ENCODE data around the gene SCMH1.

The SCMH1 gene

GRCh38 chr1:41098730-41099460 lies 143.2 kb downstream of the SCMH1 start:
- DNase-seq (ENCODE audit: low read depth, low spot score) = no peak

- DNase-seq (ENCODE audit: low read depth, low spot score) = no peak
These were observed 145.0 kb downstream of the SCMH1 start for GRCh38 chr1:41097105-41097504.

GRCh38 chr1:41093826-41094225 lies 148.3 kb downstream of the SCMH1 start:
- DNase-seq (ENCODE audit: low read depth, low spot score) = no peak

- DNase-seq (ENCODE audit: low read depth, low spot score) = no peak
These were observed 155.2 kb downstream of the SCMH1 start for GRCh38 chr1:41086921-41087320.

- no peak for DNase-seq (ENCODE audit: low read depth, low spot score)
These were observed 163.5 kb downstream of the SCMH1 start for GRCh38 chr1:41078616-41079015.

- no peak for DNase-seq (ENCODE audit: low read depth, low spot score)
These were observed 163.9 kb downstream of the SCMH1 start for GRCh38 chr1:41078193-41078592.

GRCh38 chr1:41073971-41074370 lies 168.1 kb downstream of the SCMH1 start:
- DNase-seq (ENCODE audit: low read depth, low spot score) = no peak

- DNase-seq (ENCODE audit: low read depth, low spot score) = no peak
These were observed 170.1 kb downstream of the SCMH1 start for GRCh38 chr1:41072051-41072450.

- DNase-seq (ENCODE audit: low read depth, low spot score) = no peak
These were observed 185.2 kb downstream of the SCMH1 start for GRCh38 chr1:41056907-41057306.

GRCh38 chr1:41053316-41053715 lies 188.8 kb downstream of the SCMH1 start:
- no peak for DNase-seq (ENCODE audit: low read depth, low spot score)

GRCh38 chr1:41051022-41051421 lies 191.1 kb downstream of the SCMH1 start:
- no peak for DNase-seq (ENCODE audit: low read depth, low spot score)

GRCh38 chr1:41048540-41048939 lies 193.6 kb downstream of the SCMH1 start:
- no peak for DNase-seq (ENCODE audit: low read depth, low spot score)

GRCh38 chr1:41046347-41046775 lies 195.7 kb downstream of the SCMH1 start:
- no peak for DNase-seq (ENCODE audit: low read depth, low spot score)

- DNase-seq (ENCODE audit: low read depth, low spot score) = no peak
These were observed 196.4 kb downstream of the SCMH1 start for GRCh38 chr1:41045740-41046139.

- DNase-seq (ENCODE audit: low read depth, low spot score) = no peak
These were observed 197.9 kb downstream of the SCMH1 start for GRCh38 chr1:41044187-41044586.

- no peak for DNase-seq (ENCODE audit: low read depth, low spot score)
These were observed 200.4 kb downstream of the SCMH1 start for GRCh38 chr1:41041614-41042270.

- no peak for DNase-seq (ENCODE audit: low read depth, low spot score)
These were observed 204.0 kb downstream of the SCMH1 start for GRCh38 chr1:41038110-41038509.

GRCh38 chr1:41037116-41037903 lies 204.8 kb downstream of the SCMH1 start:
- no peak for DNase-seq (ENCODE audit: low read depth, low spot score)

- no peak for DNase-seq (ENCODE audit: low read depth, low spot score)
These were observed 208.8 kb downstream of the SCMH1 start for GRCh38 chr1:41033272-41033671.

- DNase-seq (ENCODE audit: low read depth, low spot score) = no peak
These were observed 210.0 kb downstream of the SCMH1 start for GRCh38 chr1:41032147-41032546.

- DNase-seq (ENCODE audit: low read depth, low spot score) = no peak
These were observed 211.1 kb downstream of the SCMH1 start for GRCh38 chr1:41030872-41031616.

Data from activated CD4-positive, CD25-positive, alpha-beta regulatory T cell treated with anti-CD3 and anti-CD28 coated beads, Interleukin-2, amount 50 U/mL, for 16 hours (primary cell).